CD4-positive, alpha-beta T cell treated with Interleukin-4 for 4 hours (primary cell): Measurements from ENCODE around the gene IGSF23.
"Not testable (repeated sequence)": the region's sequence is repeated elsewhere in the genome, so short reads cannot be mapped to it uniquely, and the experiment has no call there.

Source experiments
- DNase-seq: peaks from one replicate; pipeline ENCODE4 v3.0.0-alpha.2; 2020

IGSF23 gene

GRCh38 chr19:44588771-44589112 lies 24.6 kb upstream of the IGSF23 start:
- no peak for DNase-seq

- DNase-seq: no peak
Observed at GRCh38 chr19:44590245-44591059, 22.9 kb upstream of the IGSF23 start.

- DNase-seq: not testable (repeated sequence)
Observed at GRCh38 chr19:44591340-44591993, 21.9 kb upstream of the IGSF23 start.

- no peak for DNase-seq
Observed at GRCh38 chr19:44592451-44592890, 20.9 kb upstream of the IGSF23 start.

GRCh38 chr19:44593294-44593693 lies 20.1 kb upstream of the IGSF23 start:
- no peak for DNase-seq

- DNase-seq: not testable (repeated sequence)
Observed at GRCh38 chr19:44593866-44594266, 19.5 kb upstream of the IGSF23 start.

GRCh38 chr19:44596428-44597130 lies 16.8 kb upstream of the IGSF23 start:
- DNase-seq: no peak

GRCh38 chr19:44597131-44597491 lies 16.3 kb upstream of the IGSF23 start:
- no peak for DNase-seq

- no peak for DNase-seq
Observed at GRCh38 chr19:44598355-44598754, 15.0 kb upstream of the IGSF23 start.

- DNase-seq: no peak
Observed at GRCh38 chr19:44598880-44599279, 14.5 kb upstream of the IGSF23 start.

- DNase-seq: no peak
Observed at GRCh38 chr19:44600466-44600865, 12.9 kb upstream of the IGSF23 start.

- no peak for DNase-seq
Observed at GRCh38 chr19:44602081-44602480, 11.3 kb upstream of the IGSF23 start.

- no peak for DNase-seq
Observed at GRCh38 chr19:44603201-44603945, 10.0 kb upstream of the IGSF23 start.

GRCh38 chr19:44604241-44604640 lies 9.1 kb upstream of the IGSF23 start:
- DNase-seq: no peak

- no peak for DNase-seq
Observed at GRCh38 chr19:44605547-44605946, 7.8 kb upstream of the IGSF23 start.

- no peak for DNase-seq
Observed at GRCh38 chr19:44607049-44607448, 6.3 kb upstream of the IGSF23 start.

- DNase-seq: no peak
Observed at GRCh38 chr19:44607917-44608316, 5.4 kb upstream of the IGSF23 start.

- DNase-seq: no peak
Observed at GRCh38 chr19:44608391-44608821, 5.0 kb upstream of the IGSF23 start.

- no peak for DNase-seq
Observed at GRCh38 chr19:44609219-44609618, 4.1 kb upstream of the IGSF23 start.

- DNase-seq: not testable (repeated sequence)
Observed at GRCh38 chr19:44610497-44610896, 2.9 kb upstream of the IGSF23 start.

GRCh38 chr19:44611812-44612295 lies 1.5 kb upstream of the IGSF23 start:
- DNase-seq: no peak

- no peak for DNase-seq
Observed at GRCh38 chr19:44614313-44614712, 950 bp downstream of the IGSF23 start.

- DNase-seq: no peak
Observed at GRCh38 chr19:44615863-44616247, 2.5 kb downstream of the IGSF23 start.
